ENCODE measurements around the gene AKR1C1.
A peak's percentile ranks its signal among the peaks of the same experiment; 100 is the strongest.

GRCh38 chr10:4981722-4982471 lies 18.7 kb downstream of the AKR1C1 start:
- TF ChIP-seq POLR2A (IDR thresholded peaks at IDR 0.05) (no peak), EP300 (IDR thresholded peaks at IDR 0.05) (peak in 1 of 2 donors; percentile 38), CTCF (IDR thresholded peaks at IDR 0.05) (peak in 4 of 5 experiments; percentile 16 to 58 (median 34))

Data from tibial nerve (tissue), 4 donors.